EH (cell line): Measurements from ENCODE around the gene NREP.

ENCODE experiments used
- DNase-seq: peaks from one replicate; pipeline ENCODE4 v3.0.0-alpha.2; 2015; ENCODE audit warnings: low read depth

Gene NREP

DNA sequence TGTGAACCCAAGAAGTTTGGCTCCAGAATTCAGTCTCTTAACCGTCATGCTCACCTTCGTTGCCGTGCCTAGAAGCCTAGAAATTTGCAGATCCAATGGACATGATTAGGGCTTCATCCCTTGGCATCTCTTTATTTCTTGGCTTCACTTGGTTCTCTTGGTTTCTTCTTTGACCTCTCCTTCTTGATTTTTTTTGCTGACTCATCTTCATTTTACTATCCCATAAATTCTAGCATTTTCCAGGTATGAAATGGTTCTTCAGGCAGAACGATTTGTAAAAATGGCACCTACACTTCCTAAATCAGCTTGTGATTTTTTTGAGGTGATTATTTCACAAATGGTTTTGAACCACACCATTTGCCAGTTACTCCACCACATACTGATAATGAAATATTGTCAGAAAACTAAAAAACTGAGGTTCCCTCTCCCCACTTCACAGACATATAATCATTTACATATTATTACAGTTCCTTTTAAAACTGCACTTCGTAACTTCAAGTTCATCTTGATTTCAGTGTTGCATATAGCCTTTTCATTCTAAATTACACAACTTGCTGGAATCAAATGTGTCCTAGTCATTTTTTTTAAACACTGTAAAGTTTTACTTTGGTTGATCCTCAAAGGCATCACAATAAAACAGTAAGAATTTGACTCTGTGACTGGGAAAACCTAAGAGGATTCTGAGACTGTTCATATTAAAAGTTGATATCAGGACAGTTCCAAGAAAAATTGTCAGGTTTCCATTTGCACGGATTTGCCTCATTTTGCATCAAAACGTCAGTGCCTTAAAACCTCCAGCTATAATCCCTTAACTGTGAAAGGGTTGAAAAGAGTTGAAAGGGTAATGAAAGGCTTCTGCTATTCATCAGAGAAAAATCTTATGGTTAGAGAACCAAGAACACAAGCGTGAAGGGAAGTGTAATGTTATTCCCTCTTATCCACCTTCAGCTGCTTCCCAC, 8.9 kb upstream of the NREP start:
- DNase-seq = no peak

DNA sequence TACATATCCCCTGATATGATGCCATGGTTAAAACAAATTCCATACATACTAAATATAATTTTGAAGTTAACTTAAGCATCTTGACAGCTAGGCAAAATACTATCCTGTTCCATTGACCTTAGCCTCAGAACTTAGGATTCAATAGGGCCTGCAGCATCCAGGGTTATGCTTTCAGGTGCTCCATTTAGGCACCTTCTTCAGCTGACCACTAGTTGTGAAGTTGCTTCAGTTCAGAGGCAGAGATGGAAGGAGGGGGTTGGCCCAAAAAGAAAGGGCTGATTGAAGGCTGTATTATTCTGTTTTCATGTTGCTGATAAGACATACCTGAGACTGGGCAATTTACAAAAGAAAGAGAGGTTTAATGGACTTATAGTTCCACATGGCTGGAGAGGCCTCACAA, 7.0 kb upstream of the NREP start:
- no peak for DNase-seq

DNA sequence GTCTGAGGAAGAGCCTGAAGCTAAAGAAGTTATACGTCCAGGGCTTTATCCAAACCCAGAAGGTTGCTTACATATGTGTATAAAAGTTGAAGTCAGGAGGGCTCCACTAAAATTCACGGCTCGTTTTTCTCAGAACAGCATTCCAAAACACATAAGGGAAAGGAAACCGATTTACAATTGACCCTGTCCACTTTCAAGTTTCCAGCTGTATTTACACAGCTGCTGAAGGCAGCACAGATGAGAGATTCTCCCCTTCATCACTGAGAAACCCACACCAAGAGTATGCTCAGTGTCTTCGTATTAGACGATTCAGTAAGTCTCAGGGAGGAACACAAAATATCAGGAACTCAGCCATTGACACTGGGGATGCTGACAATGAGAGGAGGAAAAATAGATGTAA, 5.9 kb upstream of the NREP start:
- no peak for DNase-seq

DNA sequence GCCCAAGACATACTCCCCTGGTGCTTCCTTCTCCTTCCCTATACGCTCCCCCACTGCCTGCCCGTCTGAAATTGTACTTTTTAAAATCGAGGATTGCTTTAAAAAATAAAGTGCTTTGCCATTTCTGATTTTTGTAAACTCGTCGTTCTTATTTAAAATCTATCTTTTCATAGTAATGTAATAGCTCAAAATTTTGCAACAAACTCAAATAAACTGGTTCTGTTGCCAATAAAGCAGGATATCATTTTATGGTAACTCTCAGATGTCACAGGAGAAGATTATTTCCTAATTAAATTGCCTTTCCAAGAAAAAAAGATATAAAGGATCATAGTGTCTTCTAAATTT, 1.3 kb upstream of the NREP start:
- DNase-seq = no peak

DNA sequence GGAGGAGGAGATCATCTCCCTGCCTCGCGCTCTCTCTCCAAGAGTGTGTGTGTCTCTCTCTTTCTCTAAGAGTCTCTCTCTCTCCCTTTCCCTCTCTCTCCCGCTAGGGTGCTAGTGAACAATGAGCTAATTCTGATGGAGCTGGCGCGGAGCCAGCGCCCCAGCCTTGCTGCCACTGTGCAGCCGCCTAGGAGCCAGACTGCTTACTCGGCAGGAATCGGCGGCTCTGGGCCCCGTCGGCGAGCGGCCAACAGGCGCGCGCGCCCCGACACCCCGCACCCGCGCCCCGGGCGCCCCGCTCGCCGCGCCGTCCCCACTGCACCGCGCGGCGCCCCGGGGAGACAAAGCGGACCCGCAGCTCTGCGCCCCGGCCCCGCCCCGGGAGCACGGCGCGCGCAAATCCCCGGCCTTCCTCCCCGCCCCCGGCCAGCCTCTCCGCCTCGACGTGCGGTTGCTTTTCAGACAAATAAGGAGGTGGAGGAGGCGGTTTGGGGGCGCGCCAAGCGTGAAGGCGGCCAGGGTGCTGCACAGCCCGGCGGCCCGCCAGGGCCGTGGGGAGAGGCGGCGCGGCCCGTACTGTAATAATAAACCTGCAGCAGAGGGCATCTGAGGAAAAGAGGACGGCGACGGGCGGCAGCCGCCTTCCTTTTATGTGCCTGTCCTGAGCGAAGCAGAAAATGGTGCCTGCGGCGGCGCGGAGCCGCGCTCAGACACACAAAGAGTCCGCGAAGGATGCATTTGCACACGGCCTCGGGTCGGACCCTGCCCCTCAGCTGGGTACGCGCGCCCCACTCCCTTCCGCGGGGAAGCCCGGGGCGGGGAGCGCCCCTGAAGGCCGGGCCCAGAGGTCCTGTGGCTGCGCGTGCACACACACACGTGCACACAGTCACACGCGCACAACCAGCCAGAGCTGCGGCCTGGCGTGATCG, 625 bp upstream of the NREP start:
- DNase-seq = peak; percentile 97

DNA sequence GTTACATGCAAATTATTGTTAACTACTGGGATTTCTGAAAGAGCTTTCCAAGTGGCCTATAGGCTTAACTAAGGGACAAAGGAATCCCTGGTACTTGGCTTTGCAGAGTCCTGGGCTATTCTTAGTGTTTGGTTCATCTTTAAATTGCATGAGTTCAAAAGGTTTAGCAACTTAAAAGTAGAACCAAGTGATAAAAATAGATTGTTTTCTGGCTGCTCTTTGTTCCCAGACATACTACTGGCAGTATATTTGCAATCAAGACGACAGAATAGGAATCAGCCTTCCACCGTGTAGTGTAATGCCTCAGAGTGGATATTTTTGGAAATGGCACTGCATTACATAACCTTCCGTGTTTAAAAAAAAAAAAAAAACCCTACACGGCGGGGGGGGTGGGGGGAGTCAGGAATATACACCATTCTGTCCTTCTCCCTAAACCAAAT, 1.0 kb downstream of the NREP start:
- peak; percentile 81 for DNase-seq

DNA sequence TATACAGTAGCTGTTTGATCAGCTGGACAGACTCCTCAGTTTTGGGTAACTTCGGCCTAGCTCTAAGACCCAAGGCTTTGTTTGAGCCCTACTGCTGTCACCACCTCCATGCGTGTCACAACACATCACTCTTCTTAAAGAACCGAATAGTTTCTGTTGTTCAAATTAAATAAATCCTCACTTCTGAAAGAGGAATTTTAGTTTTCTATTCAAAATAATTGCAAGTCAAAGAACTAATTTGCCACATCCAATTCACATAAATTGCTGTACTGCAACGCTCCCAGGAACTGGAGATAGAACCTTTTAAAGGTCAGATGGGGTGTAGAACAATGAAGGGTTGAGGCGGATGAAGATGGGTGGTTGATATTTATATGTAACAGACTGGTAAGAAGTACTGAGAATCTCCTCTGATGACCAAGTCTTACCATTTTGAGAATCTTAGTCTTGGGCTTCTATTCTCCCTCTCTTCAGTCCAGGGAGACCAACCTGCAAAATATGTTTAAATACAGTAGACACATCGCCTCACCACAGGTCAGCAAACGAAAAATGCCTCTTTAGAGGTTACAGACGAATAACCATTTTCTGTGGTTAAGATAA, 1.6 kb downstream of the NREP start:
- peak; percentile 27 for DNase-seq

DNA sequence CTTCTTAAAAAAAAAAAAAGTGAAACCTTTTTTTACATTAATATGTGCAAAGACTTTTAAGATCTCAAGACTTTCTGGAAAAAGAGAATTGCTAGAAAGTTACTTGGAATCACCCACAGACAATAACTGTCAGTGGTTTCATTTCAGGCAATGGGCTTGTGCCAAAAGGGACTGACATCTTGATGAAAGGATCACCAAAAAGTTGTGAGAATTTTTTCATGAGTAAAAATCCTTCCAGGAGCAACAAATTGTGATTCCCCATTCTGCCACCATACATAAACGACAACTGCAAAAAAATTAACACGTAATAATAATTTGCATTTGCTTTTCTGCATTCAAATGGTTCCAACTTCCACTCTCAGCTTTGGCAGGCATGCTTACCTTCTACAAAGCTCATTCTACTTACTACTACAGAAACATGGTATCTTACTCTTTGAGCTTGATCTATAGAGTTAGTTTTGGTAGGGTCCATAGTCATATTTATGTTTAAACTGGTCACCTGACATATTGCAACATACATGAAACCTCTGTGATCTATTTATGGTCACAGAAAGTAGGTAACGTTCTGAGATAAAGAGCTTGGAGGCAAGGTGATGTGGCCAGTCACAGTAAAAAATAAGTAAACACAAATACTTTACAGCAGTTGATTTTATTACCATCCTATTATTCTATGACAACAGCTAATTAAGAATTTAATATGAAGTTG, 3.0 kb downstream of the NREP start:
- DNase-seq = no peak

DNA sequence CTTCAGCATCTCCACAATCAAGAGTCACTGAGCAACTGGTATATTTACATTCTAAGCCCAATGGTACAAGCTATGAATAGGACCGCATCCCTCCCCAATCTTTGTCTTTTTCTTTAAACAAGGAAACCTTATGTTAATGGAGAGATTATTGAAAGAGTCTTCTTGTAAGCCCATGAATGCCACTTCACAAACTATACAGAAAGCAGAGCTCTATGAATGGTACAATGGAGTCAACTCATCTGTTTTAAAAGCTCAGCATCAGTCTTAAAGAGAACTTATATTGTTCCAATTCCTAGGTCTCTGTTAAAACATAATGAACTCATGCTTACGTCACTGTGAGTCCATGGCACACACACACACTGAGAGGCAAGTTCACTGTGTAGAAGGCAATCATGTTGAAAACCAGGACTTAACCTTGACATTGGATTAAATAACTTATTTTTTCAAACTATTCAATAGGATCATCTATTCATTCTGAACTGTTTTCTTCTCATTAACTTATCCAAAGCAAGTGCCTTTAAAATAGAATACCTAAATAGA, 4.5 kb downstream of the NREP start:
- no peak for DNase-seq

DNA sequence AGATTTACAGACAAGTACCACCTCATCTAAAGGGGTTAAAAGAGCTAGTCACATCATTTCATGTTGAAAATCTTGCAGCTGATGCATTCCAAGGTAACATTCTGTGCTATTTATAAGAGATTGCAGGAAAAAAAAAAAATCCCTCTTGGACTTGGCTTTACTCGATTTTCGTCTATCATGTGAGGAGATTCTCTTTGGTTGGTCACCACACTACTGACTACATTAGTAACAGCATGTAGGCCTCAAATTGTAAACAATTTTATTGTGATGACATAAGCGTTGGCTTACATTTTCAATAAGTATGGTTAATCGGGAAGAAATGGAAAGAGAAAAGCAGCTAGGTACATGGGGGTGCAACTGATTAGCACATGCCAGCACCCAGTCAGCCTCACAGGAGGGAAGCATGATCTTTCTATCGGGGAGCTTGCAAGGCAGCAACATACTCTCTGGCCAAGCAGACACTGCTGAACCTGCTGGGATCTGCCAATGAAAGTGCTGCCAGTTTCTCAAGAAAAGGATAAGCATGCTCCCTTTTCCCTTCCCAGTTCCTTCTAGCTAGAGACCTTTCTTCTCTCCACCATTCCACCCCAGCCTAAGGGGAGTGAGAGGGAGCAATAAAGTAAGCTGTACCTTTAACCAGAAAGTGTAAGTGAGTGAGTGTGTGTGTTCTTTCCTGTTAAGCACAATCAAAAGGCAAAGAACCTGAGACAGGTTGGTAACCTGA, 7.5 kb downstream of the NREP start:
- no peak for DNase-seq

DNA sequence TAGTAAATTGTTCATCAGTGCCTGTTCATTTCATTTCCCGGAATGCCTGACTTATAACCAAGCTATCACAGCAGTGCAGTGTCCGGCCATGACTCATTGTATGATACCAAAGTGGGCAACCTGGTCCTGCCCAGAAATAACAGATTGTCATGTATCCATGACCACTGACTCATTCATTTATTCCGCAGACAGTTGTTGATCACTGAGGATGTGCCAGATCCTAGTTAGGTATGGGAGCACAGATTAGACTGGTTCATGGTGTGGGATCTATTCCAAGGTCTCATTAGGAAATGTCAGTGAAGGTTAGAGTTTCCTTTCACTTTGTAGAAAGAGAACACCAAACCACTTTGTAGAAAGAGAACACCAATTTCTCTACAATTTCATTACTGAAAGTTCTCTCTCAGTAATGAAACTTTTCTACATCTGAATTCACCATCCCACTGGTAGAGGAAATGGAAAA, 8.7 kb downstream of the NREP start:
- DNase-seq = peak; percentile 94

DNA sequence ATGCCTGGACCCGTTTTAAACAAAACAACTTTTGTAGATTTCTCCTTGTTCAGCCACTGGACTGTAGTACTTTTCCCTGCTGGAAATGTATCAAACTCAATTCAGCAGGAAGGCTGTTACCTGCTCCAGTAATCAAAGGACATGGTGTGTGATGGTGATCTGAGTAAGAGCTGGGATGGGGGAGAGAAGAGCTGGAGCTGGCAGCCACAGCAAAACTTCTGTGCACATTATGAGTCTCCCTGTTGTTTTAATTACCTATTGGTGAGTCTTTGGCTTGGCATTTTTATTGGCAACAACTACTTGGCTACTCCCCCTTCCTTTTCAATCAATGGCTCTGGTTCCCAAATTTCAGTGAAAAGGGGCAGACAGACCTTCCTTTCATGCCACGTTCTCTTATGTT, 9.7 kb downstream of the NREP start:
- peak; percentile 65 for DNase-seq

DNA sequence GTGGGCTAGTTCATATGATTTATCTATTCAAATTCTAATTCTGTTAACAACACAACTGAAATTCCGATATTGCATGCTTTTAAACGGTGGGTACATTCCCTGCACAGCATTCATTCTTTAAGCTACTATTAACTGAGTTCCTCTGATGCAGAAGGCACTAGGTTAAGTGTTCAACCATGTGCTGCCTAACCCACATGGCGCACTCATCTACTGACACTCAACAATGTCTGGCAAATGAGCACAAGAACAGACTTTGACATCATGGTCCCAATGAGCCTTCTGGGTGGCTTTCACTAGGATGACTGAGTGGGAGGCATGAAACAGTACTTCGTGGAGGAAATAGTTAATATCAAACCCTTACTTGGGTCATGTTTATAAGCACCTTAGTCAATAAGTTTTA, 10.2 kb downstream of the NREP start:
- DNase-seq = no peak

DNA sequence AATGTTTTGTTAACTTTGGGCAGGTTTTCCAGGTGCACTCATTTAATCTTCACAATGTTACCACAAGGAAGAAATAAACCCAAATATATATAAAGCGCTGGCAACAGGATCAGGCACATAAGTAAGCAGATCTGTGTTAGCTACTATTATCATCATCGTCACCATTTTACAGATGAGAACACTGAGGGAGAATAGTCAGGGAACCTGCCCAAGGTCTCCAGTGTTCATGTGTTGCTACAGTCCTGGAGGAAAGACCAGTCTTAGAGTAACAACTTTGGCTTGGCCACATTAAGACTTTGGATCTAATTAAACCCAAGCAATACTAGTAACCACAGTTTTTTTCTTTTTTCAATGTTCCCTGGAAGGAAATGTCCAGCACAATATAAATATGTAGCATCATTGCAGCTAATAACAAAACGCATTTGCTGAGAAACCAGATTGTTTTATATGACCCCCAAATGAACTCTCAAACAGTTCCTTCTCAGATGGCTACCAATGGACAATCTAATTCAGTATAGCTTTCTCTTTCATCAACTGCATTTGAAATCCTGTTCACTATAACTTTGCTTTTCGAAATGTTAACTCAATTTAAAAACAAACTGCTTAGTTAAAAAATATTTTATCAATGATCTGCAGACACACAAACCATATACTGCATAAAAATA, 11.8 kb downstream of the NREP start:
- DNase-seq = no peak

DNA sequence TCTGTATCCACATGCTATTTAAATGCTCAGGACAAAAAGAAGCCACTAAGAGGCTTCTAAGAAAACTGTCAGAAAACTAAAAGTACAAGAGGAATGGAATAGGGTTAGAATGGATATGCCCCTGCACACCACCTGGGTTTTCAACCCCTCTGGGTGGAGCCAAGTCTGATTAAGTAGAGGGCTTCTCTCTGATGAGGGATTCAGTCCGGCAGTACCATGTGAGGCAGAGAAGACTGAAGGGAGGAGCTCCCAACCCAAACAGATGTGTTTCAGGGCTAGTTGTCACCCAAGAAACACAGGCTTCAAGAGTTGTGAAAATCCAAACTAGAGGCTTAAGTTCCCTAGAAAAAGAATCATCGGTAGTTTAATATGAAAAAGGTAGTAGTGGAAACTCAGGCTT, 12.5 kb downstream of the NREP start:
- DNase-seq = no peak

DNA sequence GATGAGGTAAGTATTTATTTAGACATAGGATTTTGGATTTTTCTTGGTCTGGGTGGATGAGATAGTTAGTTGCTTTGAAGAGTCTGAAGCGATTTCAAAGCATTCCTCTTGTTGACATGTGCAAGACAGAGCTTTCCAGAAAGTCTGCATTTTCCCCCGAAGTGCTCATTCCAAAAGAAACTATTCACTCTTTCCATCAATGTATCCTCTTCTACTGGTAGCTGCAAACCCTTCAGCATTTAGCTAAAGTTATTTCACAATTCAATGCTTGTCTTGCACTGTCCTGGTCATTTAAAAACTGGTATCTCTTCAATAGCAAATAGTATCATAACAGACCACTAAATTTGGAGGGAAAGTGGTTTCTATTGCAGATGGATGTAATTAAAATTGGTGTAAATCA, 13.0 kb downstream of the NREP start:
- peak; percentile 79 for DNase-seq

DNA sequence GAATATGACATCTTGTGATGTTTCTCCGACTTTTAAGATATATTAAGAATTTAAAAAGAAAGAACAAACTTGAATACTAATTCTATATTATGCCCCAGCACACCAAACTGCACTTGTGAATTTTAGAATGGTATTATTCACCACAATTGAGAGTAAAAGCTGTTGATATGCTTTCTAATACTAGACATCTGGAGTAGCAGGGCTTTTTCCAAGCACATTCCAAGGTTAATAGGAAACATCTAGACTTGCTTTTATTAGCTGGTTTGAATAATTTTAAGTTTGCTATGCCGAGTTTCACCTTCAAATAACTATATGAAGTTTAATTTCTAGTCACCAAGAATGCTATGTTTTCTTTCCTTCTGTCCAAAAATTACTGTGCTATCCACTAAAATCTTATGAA, 13.5 kb downstream of the NREP start:
- DNase-seq = peak; percentile 47

DNA sequence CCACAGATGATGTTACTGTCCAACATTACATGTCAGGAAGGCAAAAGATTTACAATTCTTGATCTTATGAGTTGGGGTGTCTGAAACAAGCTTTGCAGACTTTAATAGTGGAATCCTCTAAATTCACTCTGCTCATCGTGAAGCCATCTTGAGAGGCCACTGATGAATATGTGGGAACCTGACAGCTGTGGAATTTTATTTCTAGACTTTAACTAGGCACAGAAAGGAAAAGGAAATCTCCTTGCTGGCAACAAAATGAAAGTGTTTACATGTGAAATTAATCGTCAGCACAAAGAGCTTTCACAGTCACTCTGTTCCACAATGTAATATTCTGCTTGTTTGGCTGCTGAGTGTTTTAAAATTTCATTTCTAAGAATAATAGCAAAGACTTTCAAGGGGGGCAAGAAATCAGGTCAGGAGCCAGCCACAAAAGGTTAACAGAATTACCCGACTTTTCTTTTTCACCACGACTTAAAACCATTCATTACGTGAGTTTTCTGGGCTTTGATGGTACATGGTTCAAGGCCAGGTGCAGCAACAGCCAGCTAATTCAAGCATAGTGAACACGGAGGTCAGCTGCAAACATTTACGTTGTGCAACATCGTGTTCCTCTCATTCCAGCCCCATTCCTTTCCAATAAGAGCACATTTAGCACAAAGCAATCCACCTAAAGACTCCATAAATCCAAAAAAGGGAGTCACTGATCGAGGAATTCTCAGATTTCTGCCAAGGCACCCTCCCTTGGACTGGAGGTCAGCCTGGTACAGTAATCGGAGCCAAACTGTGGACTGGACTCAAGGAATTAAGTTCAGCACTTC, 14.6 kb downstream of the NREP start:
- DNase-seq = peak; percentile 94

DNA sequence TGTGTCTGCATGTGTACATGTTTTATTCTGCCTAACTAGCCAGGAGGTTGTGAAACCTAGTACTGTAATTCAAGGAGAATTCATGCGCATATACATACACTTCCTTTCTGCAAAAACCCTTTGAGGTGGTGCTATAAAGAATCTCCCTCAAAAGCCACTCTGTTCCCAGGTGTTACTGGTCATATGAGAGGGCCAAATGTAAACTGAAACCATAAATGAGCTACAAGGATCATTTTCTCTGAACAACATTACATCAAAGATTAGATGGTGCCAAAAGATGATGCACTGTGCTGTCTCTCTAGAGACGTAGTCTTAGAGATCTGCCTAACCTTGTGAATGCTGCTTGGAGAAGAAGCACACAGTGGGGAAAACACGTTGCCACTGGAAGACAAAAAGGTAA, 15.7 kb downstream of the NREP start:
- no peak for DNase-seq
